ENCODE results near the gene PAH.

DNA sequence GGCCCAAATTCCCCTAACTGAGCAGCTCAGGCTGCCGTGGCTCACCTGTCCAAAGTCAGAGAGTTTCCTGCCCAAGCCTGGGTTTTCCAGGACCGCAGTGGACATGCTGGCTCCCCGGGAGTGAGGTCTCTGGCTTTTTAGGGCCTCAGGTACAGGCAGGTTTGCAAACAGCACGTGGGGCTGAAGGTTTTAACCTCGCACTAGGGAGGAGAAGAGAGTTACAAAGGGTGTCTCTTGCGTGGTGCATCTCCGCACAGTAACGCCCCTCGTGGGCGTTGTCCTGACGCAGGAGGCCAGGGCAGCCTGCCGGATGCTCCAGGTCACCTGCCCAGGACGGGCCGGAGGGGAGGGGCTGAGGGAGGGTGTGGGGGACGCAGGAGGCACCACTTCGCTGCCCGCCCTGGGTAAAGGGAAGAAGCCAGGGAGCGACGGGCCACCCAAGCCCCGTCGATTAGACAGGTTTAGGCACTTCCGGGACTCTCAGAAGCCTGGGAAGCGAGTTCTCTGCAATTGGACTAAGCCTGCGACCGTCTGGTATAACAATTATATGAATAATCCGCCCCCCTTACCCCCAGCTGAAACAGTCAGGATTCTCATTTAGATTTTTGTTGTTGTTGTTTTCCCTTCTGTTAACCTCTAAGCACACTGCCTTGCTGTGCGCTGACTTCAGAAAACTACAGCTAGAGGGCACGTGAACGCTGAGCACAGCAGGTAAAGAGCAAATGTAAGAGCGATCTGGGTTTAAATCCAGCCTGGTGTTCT is at the start of gene PAH:
- TF ChIP-seq, protein P1, sequence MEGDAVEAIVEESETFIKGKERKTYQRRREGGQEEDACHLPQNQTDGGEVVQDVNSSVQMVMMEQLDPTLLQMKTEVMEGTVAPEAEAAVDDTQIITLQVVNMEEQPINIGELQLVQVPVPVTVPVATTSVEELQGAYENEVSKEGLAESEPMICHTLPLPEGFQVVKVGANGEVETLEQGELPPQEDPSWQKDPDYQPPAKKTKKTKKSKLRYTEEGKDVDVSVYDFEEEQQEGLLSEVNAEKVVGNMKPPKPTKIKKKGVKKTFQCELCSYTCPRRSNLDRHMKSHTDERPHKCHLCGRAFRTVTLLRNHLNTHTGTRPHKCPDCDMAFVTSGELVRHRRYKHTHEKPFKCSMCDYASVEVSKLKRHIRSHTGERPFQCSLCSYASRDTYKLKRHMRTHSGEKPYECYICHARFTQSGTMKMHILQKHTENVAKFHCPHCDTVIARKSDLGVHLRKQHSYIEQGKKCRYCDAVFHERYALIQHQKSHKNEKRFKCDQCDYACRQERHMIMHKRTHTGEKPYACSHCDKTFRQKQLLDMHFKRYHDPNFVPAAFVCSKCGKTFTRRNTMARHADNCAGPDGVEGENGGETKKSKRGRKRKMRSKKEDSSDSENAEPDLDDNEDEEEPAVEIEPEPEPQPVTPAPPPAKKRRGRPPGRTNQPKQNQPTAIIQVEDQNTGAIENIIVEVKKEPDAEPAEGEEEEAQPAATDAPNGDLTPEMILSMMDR (IDR thresholded peaks at IDR 0.05), result no peak
- TF ChIP-seq POLR2A (IDR thresholded peaks at IDR 0.05; ENCODE audit: low read depth), result no peak

All from esophagus muscularis mucosa (tissue), 3 donors.